IPS-NIHi11 (cell line): ENCODE results near the gene FAM171A1.
"Not testable (repeated sequence)": the region's sequence is repeated elsewhere in the genome, so short reads cannot be mapped to it uniquely, and the experiment has no call there.

Experiments
- DNase-seq: peaks from one replicate; pipeline ENCODE4 v3.0.0; 2012; ENCODE audit warnings: mixed read lengths, low spot score

Gene FAM171A1

GRCh38 chr10:15370856-15371701 lies at the start of gene FAM171A1:
Gene FAM171A1 (minus strand): TSS chr10:15371289. CDS start chr10:15371052, 237 bp downstream.
- peak; percentile 91 for DNase-seq

DNA sequence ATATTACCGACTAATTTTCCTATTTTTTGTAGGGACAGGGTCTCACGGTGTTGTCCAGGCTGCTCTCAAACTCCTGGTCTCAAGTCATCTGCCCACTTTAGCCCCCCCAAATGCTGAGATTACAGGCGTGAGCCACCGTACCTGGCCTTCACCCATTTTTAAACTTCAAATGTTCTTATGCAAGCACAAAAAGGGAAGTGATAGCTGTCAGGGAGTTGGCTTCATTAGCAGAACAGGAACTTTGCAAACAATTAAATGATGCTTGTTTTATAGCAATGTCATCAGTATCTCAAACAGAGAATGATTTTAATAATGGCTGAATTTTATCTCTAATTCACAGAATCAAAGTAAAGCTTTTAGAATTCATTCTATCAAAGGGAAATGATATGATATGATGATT lies 49.8 kb upstream of the FAM171A1 start:
- DNase-seq = no peak

DNA sequence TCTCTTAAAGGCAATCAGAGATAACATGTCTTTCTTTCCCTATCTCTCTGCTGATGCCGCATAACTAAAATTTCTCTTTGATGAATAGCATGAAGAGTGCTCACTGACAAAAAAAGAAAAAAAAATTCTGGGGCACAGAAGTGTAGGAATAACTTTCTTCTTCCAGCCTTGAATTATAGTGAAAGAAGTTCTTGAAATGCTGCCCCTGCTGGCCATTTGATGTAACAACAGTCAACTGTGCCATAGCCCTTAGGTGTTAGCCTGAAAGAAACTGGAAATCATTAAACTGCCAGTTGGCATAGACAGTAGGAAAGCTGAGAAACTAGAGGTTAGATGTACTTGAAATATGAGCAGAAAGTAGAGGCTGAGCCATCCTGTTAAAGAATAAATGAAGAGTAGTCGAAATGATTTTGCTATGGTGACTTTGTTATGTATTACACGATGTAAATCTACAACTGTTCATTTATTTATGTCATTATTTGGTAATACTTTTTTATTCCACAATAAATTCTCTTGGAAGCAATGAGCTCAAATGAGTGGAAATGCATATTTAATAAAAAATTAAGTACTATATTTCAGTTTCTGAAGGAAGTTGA lies 48.3 kb upstream of the FAM171A1 start:
- peak; percentile 46 for DNase-seq

- DNase-seq = no peak
Measured at GRCh38 chr10:15416034-15416433, 44.9 kb upstream of the FAM171A1 start.

DNA sequence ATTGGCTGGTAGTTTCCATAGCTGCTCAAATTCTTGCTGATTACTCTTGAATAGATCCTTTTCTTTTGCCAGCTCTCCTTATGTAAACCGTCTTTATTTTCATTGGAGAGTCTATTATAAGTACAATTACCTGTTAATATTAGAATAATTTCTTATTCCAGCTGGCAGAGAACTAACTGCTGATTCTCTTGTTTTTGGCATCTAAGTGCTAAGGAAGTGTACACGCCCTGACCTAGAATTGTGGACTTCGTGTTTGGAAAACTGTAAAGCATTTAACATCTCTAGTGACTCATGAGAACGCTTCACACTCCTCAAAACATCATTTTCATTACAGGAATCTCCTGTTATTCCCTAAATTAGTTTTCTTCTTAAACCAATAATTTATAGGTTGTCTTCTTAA lies 39.9 kb upstream of the FAM171A1 start:
- DNase-seq = no peak

- not testable (repeated sequence) for DNase-seq
Measured at GRCh38 chr10:15409350-15409749, 38.3 kb upstream of the FAM171A1 start.

- DNase-seq = no peak
Measured at GRCh38 chr10:15408557-15408956, 37.5 kb upstream of the FAM171A1 start.

GRCh38 chr10:15405319-15405718 lies 34.2 kb upstream of the FAM171A1 start:
- DNase-seq = no peak

- DNase-seq = no peak
Measured at GRCh38 chr10:15401382-15401781, 30.3 kb upstream of the FAM171A1 start.

DNA sequence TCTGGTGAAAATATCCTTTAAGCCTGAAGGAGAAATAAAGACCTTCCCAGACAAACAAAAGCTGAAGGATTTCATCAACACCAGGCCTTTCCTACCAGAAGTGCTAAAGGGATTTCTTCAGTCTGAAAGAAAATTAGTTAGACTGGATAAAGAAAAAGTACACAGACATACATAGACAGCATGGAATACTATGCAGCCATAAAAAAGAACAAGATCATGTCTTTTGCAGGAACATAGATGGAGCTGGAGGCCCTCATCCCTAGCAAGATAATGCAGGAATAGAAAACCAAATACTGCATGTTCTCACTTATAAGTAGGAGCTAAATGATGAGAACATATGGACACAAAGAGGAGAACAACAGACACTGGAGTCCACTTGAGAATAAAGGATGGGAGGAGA lies 29.4 kb upstream of the FAM171A1 start:
- DNase-seq = not testable (repeated sequence)

DNA sequence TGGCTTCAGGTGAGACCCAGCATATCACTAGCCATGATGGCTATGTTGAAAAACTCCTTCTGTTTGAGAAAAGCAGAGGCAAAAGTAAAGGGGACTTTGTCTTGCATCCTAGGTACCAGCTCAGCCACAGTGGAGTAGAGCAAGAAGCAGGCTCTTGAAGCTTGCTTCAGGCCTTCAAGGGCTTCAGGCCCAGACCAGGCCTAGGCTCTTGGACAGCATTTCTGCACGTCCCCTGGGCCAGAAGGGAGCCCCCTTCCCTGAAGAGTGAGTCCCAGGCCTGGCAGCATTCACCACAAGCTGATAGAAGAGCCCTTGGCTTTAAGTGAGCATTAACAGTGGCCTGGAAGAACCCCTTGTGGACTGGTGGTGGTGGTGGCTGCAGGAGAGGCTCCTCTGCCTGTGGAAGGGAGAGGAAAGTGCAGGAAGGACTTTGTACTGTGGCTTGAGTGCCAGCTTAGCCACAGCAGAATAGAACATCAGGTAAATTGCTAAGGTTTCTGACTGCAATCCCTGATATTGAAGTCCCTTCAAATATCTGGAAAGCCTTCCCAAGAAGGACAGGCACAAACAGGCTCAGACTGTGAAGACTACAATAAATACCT lies 28.1 kb upstream of the FAM171A1 start:
- no peak for DNase-seq

DNA sequence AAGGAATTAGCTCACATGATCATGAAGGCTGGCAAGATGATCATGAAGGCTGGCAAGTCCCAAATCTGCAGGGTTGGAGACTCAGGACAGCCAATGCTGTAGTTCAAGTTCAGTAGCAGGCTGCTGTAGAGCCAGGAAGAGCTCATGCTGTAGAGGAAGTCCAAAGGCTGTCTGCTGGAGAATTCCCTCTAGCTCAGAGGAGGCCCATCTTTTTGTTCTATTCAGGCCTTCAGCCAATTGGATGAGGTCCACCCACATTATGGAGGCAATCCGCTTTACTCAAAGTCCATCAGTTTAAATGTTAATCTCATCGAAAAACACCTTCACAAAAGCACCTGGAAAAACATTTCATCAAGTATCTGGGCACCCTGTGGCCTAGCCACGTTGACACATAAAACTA lies 24.8 kb upstream of the FAM171A1 start:
- DNase-seq = no peak

DNA sequence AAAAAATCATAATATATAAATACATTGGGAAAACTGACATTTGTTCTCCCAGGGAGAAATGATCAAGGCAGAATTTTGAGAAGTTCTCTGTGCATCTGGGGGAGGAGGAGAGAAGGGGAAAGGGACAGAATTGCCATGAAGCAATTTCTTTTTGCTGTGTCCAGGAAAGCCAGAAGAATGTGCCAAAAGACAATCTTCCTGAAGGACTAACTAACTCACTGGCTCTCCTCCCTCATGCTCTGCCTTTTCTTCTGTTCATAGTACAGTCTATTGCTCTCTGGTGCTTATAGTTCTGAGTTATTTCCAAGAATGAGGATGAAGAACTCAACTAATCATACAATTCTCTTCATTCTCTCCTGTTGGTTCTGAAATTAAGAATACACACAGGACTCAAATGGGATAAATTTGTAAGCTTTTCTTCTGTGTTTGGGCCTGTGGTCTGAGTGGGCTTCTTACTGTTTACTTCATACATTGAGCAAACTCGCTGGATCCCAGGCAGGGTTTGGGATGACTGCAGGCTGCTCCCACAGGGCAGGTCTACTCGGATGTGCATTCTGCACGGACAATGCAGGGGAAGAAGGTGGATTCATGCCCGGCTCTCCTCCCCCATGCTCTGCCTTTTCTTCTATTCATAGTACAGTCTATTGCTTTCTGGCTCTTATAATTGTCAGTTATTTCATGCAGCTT lies 22.2 kb upstream of the FAM171A1 start:
- DNase-seq = no peak

- DNase-seq = no peak
Measured at GRCh38 chr10:15391491-15391890, 20.4 kb upstream of the FAM171A1 start.

DNA sequence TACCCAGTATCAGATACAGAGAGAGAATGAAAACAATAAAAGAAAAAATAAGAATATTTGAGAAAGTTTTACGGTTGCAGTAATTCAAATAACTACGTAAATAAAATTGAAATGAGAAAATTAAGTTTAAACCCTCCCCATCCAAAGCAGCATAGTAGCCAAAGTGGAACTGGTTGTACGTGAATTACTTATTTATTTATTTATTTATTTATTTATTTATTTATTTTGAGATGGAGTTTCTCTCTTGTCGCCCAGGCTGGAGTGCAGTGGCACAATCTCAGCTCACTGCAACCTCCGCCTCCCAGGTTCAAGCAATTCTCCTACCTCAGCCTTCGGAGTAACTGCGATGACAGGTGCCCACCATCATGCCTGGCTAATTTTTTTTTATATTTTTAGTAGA lies 17.1 kb upstream of the FAM171A1 start:
- not testable (repeated sequence) for DNase-seq

DNA sequence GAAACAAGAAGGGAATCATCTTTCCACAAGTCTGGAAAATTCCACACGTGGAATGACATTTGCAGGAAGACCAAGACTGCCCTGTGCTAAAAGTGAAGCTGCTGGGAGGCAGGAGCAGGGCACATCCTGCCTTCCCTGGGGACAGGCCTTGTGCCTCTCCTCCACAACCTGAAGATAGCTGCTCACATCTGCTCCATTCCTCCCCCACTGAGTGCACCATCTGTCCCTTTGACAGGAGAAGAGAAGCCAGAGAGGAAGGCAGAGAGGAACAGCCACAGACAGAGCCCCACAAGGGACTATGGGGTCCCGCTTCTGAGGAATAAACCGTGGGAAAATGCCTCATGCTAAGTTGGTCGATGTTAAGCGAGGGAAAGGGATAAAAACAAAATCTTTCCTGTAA lies 15.9 kb upstream of the FAM171A1 start:
- DNase-seq = no peak

GRCh38 chr10:15385552-15386455 lies 14.7 kb upstream of the FAM171A1 start:
- DNase-seq = no peak

GRCh38 chr10:15381420-15381819 lies 10.3 kb upstream of the FAM171A1 start:
- DNase-seq = no peak

DNA sequence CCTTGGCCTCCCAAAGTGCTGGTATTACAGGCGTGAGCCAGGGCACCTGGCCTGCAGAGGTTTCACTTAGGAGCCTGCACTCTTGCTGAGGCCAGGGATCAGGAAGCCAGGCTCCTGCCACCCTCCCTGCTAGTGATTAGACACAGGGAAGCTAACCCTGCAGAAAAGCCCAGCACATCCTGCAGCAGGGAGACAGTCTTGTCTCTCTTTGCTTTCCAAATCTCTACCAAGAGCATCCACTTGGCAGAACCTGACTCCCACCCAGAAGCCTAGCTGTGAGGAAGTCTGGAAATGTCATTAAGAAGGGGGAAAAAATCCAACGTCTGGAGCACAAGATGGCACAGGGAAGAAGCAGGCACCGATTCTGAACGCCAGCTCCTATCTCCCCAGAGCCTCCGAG lies 8.0 kb upstream of the FAM171A1 start:
- DNase-seq = no peak

GRCh38 chr10:15378569-15378968 lies 7.5 kb upstream of the FAM171A1 start:
- DNase-seq = peak; percentile 31

GRCh38 chr10:15374566-15374965 lies 3.5 kb upstream of the FAM171A1 start:
- DNase-seq = no peak

GRCh38 chr10:15374156-15374555 lies 3.1 kb upstream of the FAM171A1 start:
- no peak for DNase-seq
